Panc1 (cell line): ENCODE data around the gene DCDC2B. TPM values are rescaled to one million over a fixed set of nuclear protein-coding genes. Genes with fewer than 3 reads are reported as not detected.

Experiments
- ATAC-seq: fragments of 200-7000 bp; cut with Tn5 transposase; 2 replicates; pipeline ENCODE4 v1.9.1; 2020; ENCODE audit warnings: mild to moderate bottlenecking, moderate library complexity
- BruUV-seq: library from RNA; stranded (reverse); fragments of 400-500 nt; replicated peaks from 2 replicates; lab custom pipeline; 2021; lab: Mats Ljungman, UMichigan
- CTCF ChIA-PET: fragments of 300-600 bp; sonication (Branson Sonifier 250); formaldehyde crosslinking; loops from one replicate; lab custom pipeline; 2022; ENCODE audit warnings: antibody characterized with exemption; lab: Charles Lee
- POLR2A ChIA-PET: fragments of 300-600 bp; sonication (Branson Sonifier 250); formaldehyde crosslinking; loops from one replicate; lab custom pipeline; 2022; ENCODE audit warnings: antibody characterized with exemption; lab: Charles Lee
- DNase-seq: peaks from one replicate; pipeline ENCODE4 v3.0.0-alpha.2; 2010; ENCODE audit warnings: low read depth, low spot score
- H3K27ac ChIP-seq: 2 replicates; pipeline ENCODE4 v1.5.1; 2011; ENCODE audit warnings: mild to moderate bottlenecking, low read length, inconsistent platforms
- H3K27me3 ChIP-seq: fragments of 200-500 bp; sonication (Bioruptor generic); 2 replicates; pipeline ENCODE4 v1.6.0; 2014; ENCODE audit warnings: low read length, inconsistent platforms; ENCODE audit not compliant: control insufficient read depth, insufficient read depth
- H3K36me3 ChIP-seq: fragments of 200-500 bp; sonication (Bioruptor generic); 2 replicates; pipeline ENCODE4 v1.5.1; 2014; ENCODE audit warnings: inconsistent platforms, mild to moderate bottlenecking, low read length, moderate library complexity; ENCODE audit not compliant: control insufficient read depth, insufficient read depth
- H3K4me1 ChIP-seq: 2 replicates; pipeline ENCODE4 v1.5.1; 2011; ENCODE audit warnings: inconsistent platforms, mild to moderate bottlenecking, low read length, moderate library complexity; ENCODE audit not compliant: control insufficient read depth, insufficient read depth
- H3K4me3 ChIP-seq, 2 experiments: 2 replicates each; pipeline ENCODE4 v1.5.1; 2011 to 2012; ENCODE audit warnings: low read depth in 2 of 2, low read length in 2 of 2, mild to moderate bottlenecking in 2 of 2, inconsistent platforms in 1 of 2, moderate library complexity in 1 of 2
- H3K9me3 ChIP-seq: fragments of 200-500 bp; sonication (Bioruptor generic); 2 replicates; pipeline ENCODE4 v1.5.1; 2014; ENCODE audit warnings: low read depth, mild to moderate bottlenecking, inconsistent platforms, low read length, moderate library complexity; ENCODE audit not compliant: control insufficient read depth, insufficient read depth
- POLR2AphosphoS5 ChIP-seq: IDR thresholded peaks from 2 replicates; pipeline ENCODE4 v1.6.1; 2012; ENCODE audit warnings: mild to moderate bottlenecking, low read depth, low read length, moderate library complexity
- SIN3A ChIP-seq: IDR thresholded peaks from 2 replicates; pipeline ENCODE4 v1.6.1; 2012; ENCODE audit warnings: low read depth, mild to moderate bottlenecking, low read length, moderate library complexity, borderline replicate concordance; ENCODE audit not compliant: insufficient read depth
- TCF7L2 ChIP-seq: IDR thresholded peaks from 2 replicates; pipeline ENCODE4 v1.6.1; 2011; ENCODE audit warnings: mild to moderate bottlenecking, low read depth, low read length, inconsistent platforms
- in situ Hi-C: cut with HindIII; loops from 2 replicates; pipeline ENCODE4 v1.10.0; 2016; ENCODE audit warnings: low sequenced_read_pairs, low pct_unique_long_range_greater_than_20kb
- intact Hi-C: fragments of 100-400 bp; cut with micrococcal nuclease; formaldehyde crosslinking; loops from one replicate; pipeline ENCODE4 v1.10.0; 2022; ENCODE audit not compliant: unreplicated experiment
- total RNA-seq: library from RNA; stranded (reverse); gene quantifications from one replicate; pipeline ENCODE4 v1.2.1, GENCODE V29; 2021; ENCODE audit not compliant: unreplicated experiment
- TF ChIP-seq, protein P1 (sequence below), 2 experiments: IDR thresholded peaks; 2 replicates each; pipeline ENCODE4 v1.6.1; 2011 to 2012; ENCODE audit warnings: low read depth in 2 of 2, control low read depth in 1 of 2, low read length in 1 of 2, mild to moderate bottlenecking in 1 of 2, moderate library complexity in 1 of 2; ENCODE audit not compliant: insufficient read depth in 1 of 2
- TF ChIP-seq, protein P2 (sequence below): fragments of 450-650 bp; IDR thresholded peaks from 2 replicates; pipeline ENCODE4 v1.5.1; 2017; ENCODE audit warnings: mild to moderate bottlenecking

The DCDC2B gene
- total RNA-seq, 1 experiment from 2014 or later, result not detected

DNA sequence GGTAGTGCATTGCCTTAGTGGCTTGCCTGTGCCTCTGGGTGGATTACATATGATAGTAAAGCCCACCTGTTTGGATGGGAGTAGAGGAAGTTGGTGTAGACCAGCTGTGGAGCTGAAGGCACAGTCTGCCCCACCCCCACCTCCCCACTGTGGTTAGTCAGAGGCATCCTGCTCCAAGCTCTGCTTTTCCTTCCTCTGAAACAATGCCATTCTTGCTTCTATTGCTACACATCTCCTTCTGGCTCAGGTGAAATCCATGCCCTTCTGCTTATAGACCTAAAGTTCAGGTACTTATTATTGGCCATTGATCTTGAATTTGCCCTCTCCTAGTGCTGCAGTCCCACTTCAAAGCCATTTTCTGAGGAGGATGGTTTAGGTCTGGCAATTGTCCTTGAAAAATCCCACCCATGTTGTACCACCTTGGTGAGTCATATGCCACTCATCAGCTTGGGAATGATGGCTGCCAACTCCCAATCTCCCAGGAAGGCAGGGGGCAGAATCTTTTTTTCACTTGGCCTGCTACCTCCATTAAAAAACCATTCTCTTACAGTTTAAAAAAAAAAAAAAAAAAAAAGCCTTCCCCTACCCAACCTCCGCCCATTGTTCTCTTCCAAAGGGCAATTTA, 36.2 kb upstream of the DCDC2B start:
- TF ChIP-seq POLR2AphosphoS5, result no peak
- no peak for TF ChIP-seq TCF7L2
- TF ChIP-seq, protein P1, sequence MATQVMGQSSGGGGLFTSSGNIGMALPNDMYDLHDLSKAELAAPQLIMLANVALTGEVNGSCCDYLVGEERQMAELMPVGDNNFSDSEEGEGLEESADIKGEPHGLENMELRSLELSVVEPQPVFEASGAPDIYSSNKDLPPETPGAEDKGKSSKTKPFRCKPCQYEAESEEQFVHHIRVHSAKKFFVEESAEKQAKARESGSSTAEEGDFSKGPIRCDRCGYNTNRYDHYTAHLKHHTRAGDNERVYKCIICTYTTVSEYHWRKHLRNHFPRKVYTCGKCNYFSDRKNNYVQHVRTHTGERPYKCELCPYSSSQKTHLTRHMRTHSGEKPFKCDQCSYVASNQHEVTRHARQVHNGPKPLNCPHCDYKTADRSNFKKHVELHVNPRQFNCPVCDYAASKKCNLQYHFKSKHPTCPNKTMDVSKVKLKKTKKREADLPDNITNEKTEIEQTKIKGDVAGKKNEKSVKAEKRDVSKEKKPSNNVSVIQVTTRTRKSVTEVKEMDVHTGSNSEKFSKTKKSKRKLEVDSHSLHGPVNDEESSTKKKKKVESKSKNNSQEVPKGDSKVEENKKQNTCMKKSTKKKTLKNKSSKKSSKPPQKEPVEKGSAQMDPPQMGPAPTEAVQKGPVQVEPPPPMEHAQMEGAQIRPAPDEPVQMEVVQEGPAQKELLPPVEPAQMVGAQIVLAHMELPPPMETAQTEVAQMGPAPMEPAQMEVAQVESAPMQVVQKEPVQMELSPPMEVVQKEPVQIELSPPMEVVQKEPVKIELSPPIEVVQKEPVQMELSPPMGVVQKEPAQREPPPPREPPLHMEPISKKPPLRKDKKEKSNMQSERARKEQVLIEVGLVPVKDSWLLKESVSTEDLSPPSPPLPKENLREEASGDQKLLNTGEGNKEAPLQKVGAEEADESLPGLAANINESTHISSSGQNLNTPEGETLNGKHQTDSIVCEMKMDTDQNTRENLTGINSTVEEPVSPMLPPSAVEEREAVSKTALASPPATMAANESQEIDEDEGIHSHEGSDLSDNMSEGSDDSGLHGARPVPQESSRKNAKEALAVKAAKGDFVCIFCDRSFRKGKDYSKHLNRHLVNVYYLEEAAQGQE (IDR thresholded peaks at IDR 0.05; ENCODE audit: insufficient read depth in 1 of 2, low read depth in 2 of 2, low read length in 1 of 2), result no peak
- TF ChIP-seq, protein P2, sequence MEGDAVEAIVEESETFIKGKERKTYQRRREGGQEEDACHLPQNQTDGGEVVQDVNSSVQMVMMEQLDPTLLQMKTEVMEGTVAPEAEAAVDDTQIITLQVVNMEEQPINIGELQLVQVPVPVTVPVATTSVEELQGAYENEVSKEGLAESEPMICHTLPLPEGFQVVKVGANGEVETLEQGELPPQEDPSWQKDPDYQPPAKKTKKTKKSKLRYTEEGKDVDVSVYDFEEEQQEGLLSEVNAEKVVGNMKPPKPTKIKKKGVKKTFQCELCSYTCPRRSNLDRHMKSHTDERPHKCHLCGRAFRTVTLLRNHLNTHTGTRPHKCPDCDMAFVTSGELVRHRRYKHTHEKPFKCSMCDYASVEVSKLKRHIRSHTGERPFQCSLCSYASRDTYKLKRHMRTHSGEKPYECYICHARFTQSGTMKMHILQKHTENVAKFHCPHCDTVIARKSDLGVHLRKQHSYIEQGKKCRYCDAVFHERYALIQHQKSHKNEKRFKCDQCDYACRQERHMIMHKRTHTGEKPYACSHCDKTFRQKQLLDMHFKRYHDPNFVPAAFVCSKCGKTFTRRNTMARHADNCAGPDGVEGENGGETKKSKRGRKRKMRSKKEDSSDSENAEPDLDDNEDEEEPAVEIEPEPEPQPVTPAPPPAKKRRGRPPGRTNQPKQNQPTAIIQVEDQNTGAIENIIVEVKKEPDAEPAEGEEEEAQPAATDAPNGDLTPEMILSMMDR, result no peak
- no peak for TF ChIP-seq SIN3A
- no peak overlapping the region for H3K27ac ChIP-seq
- in situ Hi-C loops, result no loop called here
- H3K4me1 ChIP-seq, result no peaks in the 10 kb centered on the region
- DNase-seq (no peak), ATAC-seq (no peak)
- ChIA-PET CTCF (no interaction called here), POLR2A (interaction anchor here (0.6 kb wide), 1 partner anchor 25 kb away, joined by 18 read pairs; no protein-coding TSS in a partner anchor)
- H3K4me3 ChIP-seq, result no peak overlapping the region
- no peaks in the 10 kb centered on the region for H3K27me3 ChIP-seq
- H3K36me3 ChIP-seq, result peaks cover 12% of the 10 kb centered on the region
- intact Hi-C loops, result no loop called here
- H3K9me3 ChIP-seq, result no peaks in the 10 kb centered on the region
- BruUV-seq, result no TSS peak

DNA sequence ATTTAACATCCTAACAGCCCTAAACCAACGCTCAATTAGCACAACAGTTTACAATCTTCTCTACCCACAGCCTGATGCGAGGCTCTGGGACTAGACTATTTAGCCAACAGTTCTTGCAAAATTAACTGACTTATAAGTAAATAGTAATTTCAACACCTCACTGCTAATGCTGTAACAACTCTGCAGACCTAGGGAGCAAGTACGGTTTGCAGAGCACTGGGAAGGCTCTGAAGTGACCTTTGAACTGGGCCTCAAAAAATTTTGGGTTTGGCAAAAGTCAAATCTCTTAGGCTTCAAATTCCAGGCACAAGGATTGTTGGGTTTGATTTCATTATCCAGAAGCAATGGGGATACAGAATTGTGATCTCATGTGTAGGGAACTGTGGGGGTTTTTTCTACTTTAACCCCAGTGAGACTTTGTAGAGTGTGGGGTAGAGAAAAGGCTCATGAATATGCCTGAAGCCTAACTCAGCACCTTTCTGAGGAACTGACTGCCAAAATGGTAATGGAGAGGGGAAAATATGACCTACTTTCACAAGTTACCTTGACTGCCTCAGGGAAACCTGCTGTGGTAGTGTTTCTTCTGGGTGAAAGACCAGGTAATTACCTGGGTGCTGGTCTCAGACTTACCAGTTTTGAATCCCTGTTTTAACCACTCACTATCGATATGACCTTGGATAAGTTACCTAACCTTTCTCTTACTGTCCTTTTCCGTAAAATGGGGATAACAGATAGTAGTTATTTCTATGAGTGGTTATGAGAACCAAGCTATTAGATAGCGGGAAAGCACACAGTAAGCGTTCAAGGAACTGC, 30.3 kb upstream of the DCDC2B start:
- TF ChIP-seq, protein P1 (IDR thresholded peaks at IDR 0.05; ENCODE audit: insufficient read depth in 1 of 2, low read depth in 2 of 2, low read length in 1 of 2), result no peak
- no TSS peak for BruUV-seq
- H3K36me3 ChIP-seq, result no peaks in the 10 kb centered on the region
- DNase-seq (no peak), ATAC-seq (no peak)
- peak overlapping the region; percentile 77 to 93 for H3K4me3 ChIP-seq
- H3K4me1 ChIP-seq, result peaks cover 29% of the 10 kb centered on the region
- peak overlapping the region; percentile 97 for H3K27ac ChIP-seq
- no peaks in the 10 kb centered on the region for H3K9me3 ChIP-seq
- no peaks in the 10 kb centered on the region for H3K27me3 ChIP-seq
- in situ Hi-C loops, result no loop called here
- intact Hi-C loops, result no loop called here
- CTCF ChIA-PET, result no interaction called here
- POLR2A ChIA-PET, result interaction anchor here (0.6 to 1.0 kb wide), 2 partner anchors 57 to 69 kb away, joined by 3 to 8 read pairs; no protein-coding TSS in a partner anchor
